Stimulated activated CD4-positive, alpha-beta T cell treated with anti-CD3 and anti-CD28 coated beads, Interleukin-1b, Interleukin-23, amount 100 ng/mL, for 48 hours (primary cell): ENCODE data around the gene XCR1.

Experiments
- DNase-seq: peaks from one replicate; pipeline ENCODE4 v3.0.0-alpha.2; 2020

XCR1 gene

GRCh38 chr3:45980819-45981218 lies 46.5 kb downstream of the XCR1 start:
- no peak for DNase-seq

- DNase-seq, result no peak
These were observed 47.0 kb downstream of the XCR1 start for GRCh38 chr3:45980229-45980813.

GRCh38 chr3:45979378-45979777 lies 47.9 kb downstream of the XCR1 start:
- no peak for DNase-seq

- DNase-seq, result peak; percentile 78
These were observed 49.1 kb downstream of the XCR1 start for GRCh38 chr3:45978006-45978761.

GRCh38 chr3:45976191-45977091 lies 50.8 kb downstream of the XCR1 start:
- no peak for DNase-seq

- DNase-seq, result no peak
These were observed 51.6 kb downstream of the XCR1 start for GRCh38 chr3:45975686-45976085.

- DNase-seq, result no peak
These were observed 52.6 kb downstream of the XCR1 start for GRCh38 chr3:45974686-45975085.

- no peak for DNase-seq
These were observed 54.5 kb downstream of the XCR1 start for GRCh38 chr3:45972534-45973402.

- DNase-seq, result no peak
These were observed 57.3 kb downstream of the XCR1 start for GRCh38 chr3:45969953-45970352.

- DNase-seq, result no peak
These were observed 58.2 kb downstream of the XCR1 start for GRCh38 chr3:45969116-45969515.

GRCh38 chr3:45968706-45969105 lies 58.6 kb downstream of the XCR1 start:
- DNase-seq, result no peak

- no peak for DNase-seq
These were observed 59.1 kb downstream of the XCR1 start for GRCh38 chr3:45968149-45968548.

- no peak for DNase-seq
These were observed 59.6 kb downstream of the XCR1 start for GRCh38 chr3:45967724-45968123.
